HG03135 (cell line): ENCODE results near the gene WFDC1.

ENCODE experiments used
- ATAC-seq: cut with Tn5 transposase; IDR thresholded peaks from one replicate; pipeline ENCODE4 v1.9.1; 2021; ENCODE audit warnings: mild to moderate bottlenecking, moderate library complexity; ENCODE audit not compliant: unreplicated experiment

Gene WFDC1, protein sequence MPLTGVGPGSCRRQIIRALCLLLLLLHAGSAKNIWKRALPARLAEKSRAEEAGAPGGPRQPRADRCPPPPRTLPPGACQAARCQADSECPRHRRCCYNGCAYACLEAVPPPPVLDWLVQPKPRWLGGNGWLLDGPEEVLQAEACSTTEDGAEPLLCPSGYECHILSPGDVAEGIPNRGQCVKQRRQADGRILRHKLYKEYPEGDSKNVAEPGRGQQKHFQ

DNA sequence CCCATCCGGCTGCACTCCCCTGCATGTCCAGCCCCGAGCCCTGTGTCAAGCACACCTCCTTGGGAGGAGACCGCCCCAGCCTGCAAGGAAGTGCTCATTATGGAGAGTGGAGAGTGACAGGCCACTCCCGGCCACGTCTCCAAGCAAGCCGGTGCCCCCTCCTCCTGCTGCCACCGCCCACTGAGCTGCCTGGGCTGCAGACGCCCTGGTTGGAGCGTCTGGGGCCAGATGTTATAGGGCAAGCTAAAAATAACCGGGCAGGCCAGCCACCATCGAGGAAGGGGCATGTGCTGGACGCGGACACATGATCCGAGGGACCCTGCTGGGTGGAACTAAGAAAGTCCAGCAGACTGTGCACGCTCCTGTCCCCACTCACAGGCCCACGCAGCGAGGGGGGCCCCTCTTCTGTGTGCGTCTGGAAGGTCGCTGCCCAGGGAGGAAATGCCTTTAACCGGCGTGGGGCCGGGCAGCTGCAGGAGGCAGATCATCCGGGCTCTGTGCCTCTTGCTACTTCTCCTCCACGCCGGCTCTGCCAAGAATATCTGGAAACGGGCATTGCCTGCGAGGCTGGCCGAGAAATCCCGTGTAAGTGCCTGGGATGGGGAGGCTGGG, at the start of gene WFDC1:
Gene WFDC1 (plus strand): TSS at position 348 of the 612 bp plus-strand sequence. CDS start 94 bp downstream, at position 442.
- ATAC-seq: no peak

DNA sequence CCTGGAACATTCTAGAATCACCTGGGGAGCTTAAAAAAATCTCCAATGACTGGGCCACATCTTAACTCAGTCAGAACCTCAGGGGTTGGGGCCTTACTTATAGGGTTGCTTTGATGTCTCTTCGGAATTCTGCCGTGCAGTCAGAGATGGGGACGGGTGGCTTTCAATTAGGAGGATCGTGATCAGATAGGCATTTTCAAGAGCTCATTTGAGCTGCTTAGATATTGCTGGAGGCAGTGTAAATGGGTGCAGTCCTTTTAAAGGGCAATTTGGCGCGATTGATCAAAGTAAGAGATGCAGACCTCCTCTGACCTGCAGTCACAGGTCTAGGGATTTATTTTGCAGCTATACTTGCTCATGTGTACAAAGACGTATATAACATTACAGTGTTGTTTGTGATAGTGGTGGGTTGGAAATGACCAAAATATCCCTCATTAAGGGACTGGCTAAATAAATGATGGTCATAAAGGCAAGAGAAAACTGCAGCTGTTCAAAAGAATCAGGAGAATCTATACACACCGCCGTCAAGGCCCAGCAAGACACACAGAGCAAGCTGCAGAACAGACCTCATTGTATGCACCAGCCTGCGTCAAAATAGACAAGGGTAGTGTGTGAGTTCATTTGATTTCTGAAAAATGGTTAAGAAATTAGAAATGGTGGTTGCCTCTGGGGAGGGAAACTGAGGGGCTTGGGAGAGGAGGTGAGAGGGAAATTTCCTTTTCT, 48.6 kb upstream of the WFDC1 start:
- ATAC-seq: no peak

DNA sequence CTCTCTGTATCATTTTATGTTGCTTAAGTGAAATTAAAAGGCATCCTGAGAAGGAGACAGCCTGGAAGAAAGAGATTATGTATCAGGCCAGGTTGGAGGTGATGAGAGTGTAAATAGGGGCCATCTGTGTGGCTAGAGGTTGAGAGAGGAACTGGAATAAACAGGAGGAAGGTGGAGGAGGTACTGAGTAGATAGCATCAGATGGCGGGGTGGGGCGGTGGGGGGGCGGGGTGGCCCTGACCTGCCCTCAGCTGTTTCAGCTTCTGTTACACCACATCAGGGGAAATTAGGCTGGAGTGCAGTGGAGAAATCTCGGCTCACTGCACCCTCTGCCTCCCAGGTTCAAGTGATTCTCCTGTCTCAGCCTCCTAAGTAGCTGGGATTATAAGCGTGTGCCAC, 48.0 kb upstream of the WFDC1 start:
- ATAC-seq: no peak

DNA sequence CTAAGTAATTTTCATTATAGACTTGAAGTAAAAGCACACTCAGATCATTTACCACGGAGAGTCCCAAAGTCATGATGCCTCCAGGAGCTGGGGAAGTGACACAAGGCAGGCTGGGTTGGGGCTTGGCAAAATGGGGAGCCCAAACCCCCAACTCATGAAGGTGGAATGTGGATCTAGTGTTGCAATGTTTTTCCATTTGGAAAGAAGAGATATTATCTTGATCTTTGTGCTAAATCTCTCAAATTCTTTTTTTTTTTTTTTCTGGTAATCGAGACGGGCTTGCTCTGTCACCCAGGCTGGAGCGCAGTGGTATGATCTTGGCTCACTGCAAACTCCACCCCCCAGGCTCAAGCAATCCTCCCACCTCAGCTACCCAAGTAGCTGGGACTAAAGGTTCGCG, 47.3 kb upstream of the WFDC1 start:
- no peak for ATAC-seq

DNA sequence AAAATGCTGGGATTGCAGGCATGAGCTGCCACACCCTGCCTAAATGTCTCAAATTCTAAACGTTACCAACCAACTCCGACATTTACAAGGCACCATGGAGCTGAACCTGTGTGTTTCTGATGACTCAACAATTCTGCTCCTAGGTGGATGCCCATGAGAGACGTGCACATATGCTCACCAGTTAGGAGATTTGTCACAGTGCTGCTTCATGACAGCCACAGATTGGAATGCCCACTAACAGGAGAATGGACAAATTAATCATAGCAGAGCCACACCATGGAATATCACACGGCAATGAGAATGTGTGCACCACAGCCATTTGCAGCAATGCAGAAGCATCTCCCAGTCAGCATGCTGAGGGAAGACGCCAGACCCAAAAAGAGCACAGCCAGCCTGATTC, 46.8 kb upstream of the WFDC1 start:
- no peak for ATAC-seq

DNA sequence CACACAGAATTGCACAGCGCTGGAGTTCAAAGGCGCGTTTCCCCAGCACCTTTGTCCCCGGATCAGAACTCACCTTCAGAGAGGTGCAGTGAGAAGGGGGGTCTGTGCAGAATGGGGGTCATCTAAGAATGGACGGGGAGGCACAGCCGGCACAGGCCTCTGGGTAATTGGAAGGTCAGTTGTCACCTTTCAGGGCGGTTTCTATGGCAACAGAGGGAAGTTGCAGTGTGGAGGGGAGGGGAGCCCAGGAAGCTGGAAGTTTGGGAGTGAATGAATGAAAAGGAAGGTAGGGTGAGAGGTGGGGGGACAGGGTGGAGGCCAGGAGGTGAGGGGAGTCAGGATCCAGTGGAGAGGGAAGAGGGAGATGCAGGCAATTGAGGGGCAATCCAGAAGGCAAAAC, 42.5 kb upstream of the WFDC1 start:
- no peak for ATAC-seq

DNA sequence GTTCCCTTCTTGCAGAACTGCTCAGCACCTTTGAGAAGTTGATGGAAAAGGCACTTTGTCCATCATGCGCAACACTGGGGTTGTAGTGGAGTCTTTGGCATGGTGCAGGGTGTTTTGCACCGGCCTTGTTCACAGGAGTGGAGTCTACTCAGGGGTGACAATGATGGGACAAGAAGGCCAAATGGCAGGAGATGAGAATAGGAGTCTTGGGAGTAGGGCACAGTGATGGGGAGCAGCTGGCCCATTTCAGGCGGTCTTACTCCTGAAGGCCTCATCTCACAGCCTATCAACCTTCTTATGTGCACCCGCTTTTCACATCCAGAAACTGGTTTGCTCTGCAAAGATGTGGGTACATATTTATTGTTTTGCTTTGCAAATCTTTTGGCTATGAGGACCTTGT, 41.5 kb upstream of the WFDC1 start:
- ATAC-seq: no peak

DNA sequence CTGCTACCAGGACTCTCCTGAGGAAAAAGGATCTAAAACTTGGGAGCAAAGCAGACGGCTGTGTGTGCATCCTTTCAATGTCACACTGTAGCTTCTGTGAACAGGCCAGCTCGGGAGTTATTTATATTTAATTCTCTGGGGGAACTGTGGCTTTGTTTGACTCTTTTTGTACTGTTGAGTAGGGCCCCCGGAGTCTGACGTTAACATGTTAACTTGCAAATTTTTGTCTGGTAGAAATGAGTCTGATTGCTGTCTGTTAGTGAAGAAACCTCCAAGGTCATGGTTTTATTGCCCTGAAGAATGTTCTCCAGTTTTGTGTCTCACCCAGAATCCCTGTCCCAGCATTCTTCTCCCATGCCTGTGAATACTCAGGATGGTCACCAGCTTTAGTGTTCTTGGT, 40.6 kb upstream of the WFDC1 start:
- ATAC-seq: no peak

DNA sequence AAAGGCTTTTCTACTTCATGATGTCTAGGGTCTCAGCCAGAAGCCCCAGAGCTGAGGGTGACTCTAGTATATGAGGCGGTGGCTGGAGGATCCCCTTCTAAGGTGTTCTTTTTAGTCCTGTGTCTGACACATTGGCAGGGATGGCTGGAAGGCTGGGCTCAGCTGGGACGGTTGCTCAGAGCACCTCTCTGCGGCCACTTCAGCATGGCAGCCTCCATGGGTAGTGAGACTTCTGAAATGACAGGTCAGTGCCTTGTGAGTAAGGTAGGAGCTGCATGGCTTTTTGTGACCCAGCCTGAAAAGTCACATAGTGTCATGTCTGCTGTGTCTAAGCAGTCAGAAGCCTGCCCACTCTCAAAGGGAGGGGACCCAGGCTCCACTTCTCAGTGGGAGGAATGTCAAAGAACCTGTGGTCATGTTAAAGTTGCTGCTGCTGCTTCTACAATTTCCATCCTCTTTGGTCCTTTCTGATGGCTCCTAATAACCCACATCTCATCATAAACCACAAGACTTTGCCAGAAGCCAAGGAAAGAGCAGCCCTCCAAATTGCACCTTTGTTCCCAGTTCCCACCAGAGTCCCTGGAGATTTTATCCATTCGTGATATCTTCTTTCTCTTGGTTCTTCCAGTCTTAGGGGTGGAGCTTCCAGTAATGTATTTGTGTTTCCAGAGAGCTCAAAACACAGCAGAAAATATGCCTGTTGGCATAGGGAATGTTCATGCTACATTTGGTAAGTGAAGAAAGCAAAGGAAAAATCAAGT, 39.4 kb upstream of the WFDC1 start:
- ATAC-seq: no peak

DNA sequence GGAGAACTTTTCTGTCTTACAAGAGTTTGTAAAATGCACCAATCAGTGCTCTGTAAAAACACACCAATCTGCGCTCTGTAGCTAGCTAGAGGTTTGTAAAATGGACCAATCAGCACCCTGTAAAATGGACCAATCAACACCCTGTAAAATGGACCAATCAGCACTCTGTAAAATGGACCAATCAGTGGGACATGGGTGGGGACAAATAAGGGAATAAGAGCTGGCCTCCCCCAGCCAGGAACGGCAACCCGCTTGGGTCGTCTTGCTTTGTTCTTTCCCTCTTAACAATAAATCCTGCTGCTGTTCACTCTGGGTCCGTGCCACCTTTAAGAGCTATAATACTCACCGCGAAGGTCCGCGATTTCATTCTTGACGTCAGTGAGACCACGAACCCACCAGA, 36.4 kb upstream of the WFDC1 start:
- no peak for ATAC-seq

DNA sequence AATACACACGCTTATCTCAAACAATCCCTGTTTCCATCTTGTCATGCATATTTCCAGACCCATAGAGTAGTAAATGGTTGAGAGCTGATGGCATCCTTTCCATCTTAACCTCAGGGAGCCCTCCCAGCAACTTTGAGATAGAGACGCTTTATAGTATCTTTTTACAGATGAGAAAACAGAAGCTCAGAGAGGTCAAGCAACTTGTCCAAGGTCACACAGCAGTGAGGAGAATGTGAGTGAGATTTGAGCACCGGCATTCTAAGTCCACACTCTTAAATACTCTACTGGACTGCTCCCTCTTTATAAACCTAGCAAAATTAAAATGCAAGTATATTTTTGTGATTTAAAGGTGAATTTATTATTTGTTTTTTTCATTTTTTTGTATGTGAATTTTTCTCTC, 35.0 kb upstream of the WFDC1 start:
- ATAC-seq: no peak

DNA sequence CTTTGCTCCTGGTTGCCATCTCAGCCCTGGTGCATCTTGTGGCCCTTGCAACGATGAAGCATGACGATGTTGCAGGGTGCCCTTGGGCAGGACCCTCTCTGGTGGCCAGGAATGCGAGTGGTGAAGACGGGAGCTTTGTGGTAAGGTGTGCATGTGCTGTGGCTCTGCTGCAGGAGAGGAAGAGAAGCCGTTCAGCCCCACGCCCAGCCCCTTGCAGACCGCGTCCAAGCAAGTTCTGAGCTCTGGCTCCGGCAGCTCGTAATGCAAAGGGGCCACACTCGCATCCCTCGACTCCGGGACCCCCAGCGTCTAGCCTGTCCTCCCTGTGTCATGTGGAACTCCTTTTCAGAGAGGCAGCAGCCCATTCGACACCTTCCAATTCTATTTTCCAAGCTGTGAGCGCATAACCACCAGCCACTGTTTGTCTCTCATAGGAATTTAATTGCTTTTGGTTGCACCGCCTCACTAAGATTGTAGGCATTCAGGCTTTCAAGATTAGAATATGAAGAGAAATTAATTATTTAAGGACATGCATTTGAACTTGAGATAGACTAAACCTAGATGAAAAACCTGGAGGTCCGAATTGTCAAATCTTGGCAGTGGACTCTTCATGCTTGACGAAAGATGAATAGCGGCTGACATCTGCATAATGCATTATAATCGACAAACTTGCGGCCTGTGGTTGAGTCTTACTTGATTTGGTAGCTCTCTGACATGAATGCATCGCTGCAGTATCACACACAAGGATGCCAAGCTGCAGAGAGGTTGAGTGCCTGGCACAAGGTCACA, 33.7 kb upstream of the WFDC1 start:
- no peak for ATAC-seq

DNA sequence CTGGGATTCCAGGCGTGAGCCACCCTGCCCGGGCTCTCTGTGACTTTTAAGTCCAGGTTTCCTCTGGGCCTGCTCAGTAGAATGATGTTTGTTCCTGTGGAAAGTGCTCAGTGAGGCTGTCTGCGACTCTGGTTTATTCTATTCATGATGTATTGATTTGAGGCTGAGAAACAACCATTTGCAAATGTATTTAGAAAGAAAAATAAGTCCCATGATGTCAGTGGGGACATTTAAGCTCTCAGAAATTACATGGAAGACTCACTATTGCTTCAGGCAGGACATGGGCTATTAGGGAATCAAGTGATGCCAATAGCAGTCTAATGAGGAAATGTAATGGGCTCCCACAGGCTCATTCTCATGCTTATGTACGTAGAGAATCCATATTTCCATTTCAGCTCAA, 32.6 kb upstream of the WFDC1 start:
- ATAC-seq: no peak

DNA sequence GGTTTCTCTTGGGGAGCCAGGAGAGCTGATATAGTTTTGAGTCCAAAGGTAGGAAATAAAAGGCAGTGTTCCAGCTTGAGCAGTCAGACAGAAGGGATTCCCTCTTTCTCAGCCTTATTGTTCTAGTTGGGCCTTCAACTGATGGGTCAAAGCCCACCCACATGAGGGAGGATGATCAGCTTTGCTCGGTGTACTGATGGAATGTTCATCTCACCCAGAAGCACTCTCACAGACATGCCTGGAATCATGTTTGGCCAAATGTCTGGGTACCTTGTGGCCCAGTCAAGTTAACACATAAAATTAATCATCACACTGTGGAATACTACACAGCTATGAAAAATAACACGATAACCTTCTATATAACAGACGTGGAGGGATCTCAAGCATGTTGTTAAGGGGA, 31.7 kb upstream of the WFDC1 start:
- no peak for ATAC-seq

DNA sequence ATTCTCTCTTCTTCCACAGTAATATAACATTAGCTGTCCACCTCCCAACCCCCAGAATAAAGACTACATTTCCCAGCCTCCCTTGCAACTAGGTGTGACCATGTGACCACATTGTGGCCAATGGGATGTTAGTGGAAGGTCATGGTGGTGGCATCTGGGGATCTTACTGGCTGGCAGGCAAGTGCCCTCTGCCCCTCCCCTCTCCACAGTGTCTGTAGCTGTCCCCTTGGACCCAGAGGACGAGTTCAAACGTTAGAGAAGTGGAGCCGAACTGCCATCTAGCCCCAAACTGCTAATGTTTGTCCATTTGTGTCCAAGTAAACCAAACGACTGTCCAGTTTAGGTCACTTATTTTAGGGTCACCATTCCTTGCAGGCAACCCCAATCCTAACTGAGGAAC, 28.2 kb upstream of the WFDC1 start:
- ATAC-seq: no peak

DNA sequence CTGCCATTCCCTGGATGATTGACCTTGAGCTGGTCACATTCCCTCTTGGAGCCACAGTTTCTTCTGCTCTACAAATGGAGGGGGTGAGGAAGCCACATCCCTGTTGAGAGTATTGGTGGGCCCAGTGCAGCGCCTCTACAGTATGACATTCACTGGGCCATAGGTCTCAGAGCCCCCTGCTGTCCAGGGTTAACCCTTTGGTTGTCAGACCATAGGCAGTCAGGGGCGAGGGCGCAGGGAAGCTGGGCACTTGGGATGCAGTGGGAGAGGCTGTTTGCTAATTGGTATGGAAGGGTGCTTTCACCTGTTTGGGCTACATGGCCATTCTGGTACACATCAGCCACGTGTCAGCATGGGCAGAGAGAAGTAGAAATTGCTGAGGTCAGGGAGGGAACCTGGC, 27.3 kb upstream of the WFDC1 start:
- ATAC-seq: no peak

DNA sequence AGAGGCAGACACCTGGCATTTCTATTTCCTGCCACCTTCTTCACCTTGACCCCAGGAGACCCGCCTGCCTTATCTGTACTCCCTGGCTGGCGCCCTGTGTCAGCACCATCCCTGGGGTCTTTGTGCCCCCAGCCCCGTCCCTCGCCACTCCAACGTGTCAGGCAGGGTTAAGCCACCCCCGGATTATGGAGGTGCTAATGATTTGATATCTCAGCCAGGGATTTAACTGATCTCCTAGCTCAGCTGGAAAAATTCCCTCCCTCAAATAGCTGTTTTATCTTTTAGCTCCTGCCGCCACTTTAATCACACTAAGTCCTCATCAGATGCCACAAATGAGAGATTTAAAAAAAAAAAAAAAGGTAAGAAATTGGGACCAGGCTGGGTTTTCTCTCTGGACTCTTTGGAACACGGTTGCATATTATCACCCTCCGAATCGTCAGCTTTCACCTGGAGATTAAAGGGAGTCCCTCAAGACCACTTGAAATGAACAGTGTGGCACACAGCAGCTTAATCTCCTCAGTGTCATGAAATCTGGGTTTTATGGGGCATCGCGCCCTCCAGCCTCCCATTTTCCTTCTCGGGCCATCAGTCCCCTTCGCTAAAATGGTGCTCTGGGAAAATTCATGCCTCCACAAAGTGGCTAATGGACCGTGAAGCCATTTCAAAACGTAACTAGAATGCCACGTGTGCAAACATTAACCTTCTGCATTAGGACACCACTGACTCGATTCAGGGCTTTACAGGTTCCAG, 26.2 kb upstream of the WFDC1 start:
- no peak for ATAC-seq

DNA sequence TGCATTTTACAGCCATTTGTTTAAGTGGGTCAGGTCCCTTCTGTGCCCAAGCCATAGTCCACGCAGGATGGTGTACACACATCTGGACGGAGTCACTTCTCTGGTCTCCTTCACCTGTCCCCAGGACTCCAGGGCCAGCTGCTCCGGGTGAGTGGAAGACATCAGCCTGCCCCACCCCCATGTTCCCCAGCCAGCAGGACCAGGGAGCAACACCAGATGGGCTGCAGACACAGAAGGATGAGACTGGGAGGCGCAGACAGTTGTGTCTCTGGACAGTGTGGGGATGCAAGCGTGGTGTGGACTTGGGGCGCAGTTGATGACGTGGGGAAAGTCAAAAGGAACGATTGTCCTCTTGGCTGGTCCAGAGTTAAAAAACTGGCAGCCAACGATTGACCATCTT, 24.6 kb upstream of the WFDC1 start:
- no peak for ATAC-seq

DNA sequence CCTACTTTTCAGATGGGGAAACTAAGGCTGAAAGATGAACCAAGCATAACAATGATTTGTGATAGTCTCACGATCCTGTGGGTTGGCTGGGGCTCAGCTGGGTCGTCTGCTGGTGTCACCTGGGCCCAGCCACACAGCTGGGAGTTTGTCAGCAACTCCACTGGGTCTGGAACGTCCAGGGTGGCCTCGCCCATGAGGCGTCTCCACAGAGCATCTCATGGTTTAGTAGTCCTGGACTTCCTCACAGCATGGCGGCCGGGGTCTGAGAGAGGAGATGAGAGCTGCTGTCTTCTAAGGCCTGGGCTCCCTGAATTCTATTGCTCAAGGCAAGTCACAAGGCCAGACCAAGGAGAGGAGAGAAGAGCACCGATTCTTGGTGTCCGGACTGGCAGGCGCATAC, 24.1 kb upstream of the WFDC1 start:
- ATAC-seq: no peak

DNA sequence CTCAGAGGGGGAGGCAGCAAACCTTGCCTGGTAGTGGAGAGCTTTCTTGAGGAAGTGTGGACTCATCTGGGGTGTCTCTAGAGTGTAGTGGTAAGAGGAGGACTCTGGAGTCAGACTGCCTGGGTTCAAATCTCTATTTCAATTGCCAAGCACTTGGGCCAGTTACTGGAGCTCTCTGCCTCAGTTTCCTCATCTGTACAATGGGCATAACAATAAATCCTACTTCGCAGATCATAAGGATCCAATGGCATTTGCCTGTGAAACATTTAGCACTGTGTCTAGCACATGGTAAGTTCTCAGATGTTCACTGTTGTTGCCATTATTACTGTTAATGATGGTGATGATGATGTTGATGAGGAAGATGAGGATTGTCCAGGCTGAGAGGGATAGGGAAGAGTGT, 23.6 kb upstream of the WFDC1 start:
- ATAC-seq: no peak
